ENCODE measurements around the gene TMCC1. TPM values are rescaled to one million over a fixed set of nuclear protein-coding genes. Genes with fewer than 3 reads are reported as not detected.

The TMCC1 gene
- total and polyA plus RNA-seq, 3 donors from 2014 or later = 46.0 to 119 (median 60.4) TPM

GRCh38 chr3:129741794-129742193 is 151.7 kb downstream of the TMCC1 start:
- no peak for DNase-seq

GRCh38 chr3:129740090-129740489 is 153.4 kb downstream of the TMCC1 start:
- Histone ChIP-seq H3K36me3 (ENCODE audit: low read depth, missing control alignments) (no peaks in the 10 kb centered on the region), H3K9me3 (no peaks in the 10 kb centered on the region), H3K27ac (no peak overlapping the region), H3K4me3 (no peak overlapping the region), H3K4me1 (peaks cover 8% of the 10 kb centered on the region), H3K27me3 (no peaks in the 10 kb centered on the region)
- no peak for TF ChIP-seq POLR2A (IDR thresholded peaks at IDR 0.05)
- TF ChIP-seq CTCF (IDR thresholded peaks at IDR 0.05) = no peak
- intact Hi-C loops (cut with DNase I; ENCODE audit: low total_unique reads) = no loop called here
- DNase-seq = no peak
- WGBS, 2 donors = 85 to 87% methylated on average over 3 of the region's 3 CpGs

More at GRCh38 chr3:129741794-129742193, 151.7 kb downstream of the TMCC1 start:
- no peak for TF ChIP-seq CTCF (IDR thresholded peaks at IDR 0.05)
- no peak for TF ChIP-seq POLR2A (IDR thresholded peaks at IDR 0.05)
- Histone ChIP-seq H3K4me1 (peaks cover 6% of the 10 kb centered on the region), H3K9me3 (no peaks in the 10 kb centered on the region), H3K27me3 (no peaks in the 10 kb centered on the region), H3K27ac (no peak overlapping the region), H3K36me3 (ENCODE audit: low read depth, missing control alignments) (no peaks in the 10 kb centered on the region), H3K4me3 (no peak overlapping the region)
- WGBS, 2 donors = 79 to 82% methylated on average over 2 of the region's 2 CpGs
- intact Hi-C loops (cut with DNase I; ENCODE audit: low total_unique reads) = no loop called here

GRCh38 chr3:129739634-129740033 is 153.9 kb downstream of the TMCC1 start:
- Histone ChIP-seq H3K36me3 (ENCODE audit: low read depth, missing control alignments) (no peaks in the 10 kb centered on the region), H3K4me3 (no peak overlapping the region), H3K27me3 (no peaks in the 10 kb centered on the region), H3K9me3 (no peaks in the 10 kb centered on the region), H3K27ac (no peak overlapping the region), H3K4me1 (peaks cover 5% of the 10 kb centered on the region)
- TF ChIP-seq POLR2A (IDR thresholded peaks at IDR 0.05) (no peak), CTCF (IDR thresholded peaks at IDR 0.05) (no peak)
- whole genome bisulfite sequencing, 2 donors = 90 to 93% methylated on average over 3 of the region's 3 CpGs
- DNase-seq = no peak
- intact Hi-C loops (cut with DNase I; ENCODE audit: low total_unique reads) = no loop called here

- intact Hi-C loops (cut with DNase I; ENCODE audit: low total_unique reads) = no loop called here
- DNase-seq = no peak
- no peaks in the 10 kb centered on the region for H3K27me3 ChIP-seq
- H3K36me3 ChIP-seq (ENCODE audit: low read depth, missing control alignments) = no peaks in the 10 kb centered on the region
- peaks cover 4% of the 10 kb centered on the region for H3K4me1 ChIP-seq
- no peak for TF ChIP-seq POLR2A (IDR thresholded peaks at IDR 0.05)
- TF ChIP-seq CTCF (IDR thresholded peaks at IDR 0.05) = no peak
- H3K27ac ChIP-seq = no peak overlapping the region
- no peak overlapping the region for H3K4me3 ChIP-seq
- WGBS, 2 donors = 88 to 90% methylated on average over 5 of the region's 5 CpGs
- no peaks in the 10 kb centered on the region for H3K9me3 ChIP-seq
These were observed 155.3 kb downstream of the TMCC1 start for GRCh38 chr3:129738172-129738571.

- Histone ChIP-seq H3K9me3 (no peaks in the 10 kb centered on the region), H3K4me3 (no peak overlapping the region), H3K27ac (no peak overlapping the region), H3K27me3 (no peaks in the 10 kb centered on the region), H3K4me1 (peaks cover 4% of the 10 kb centered on the region), H3K36me3 (ENCODE audit: low read depth, missing control alignments) (no peaks in the 10 kb centered on the region)
- WGBS, 2 donors = 70% methylated on average over 2 of the region's 2 CpGs
- TF ChIP-seq POLR2A (IDR thresholded peaks at IDR 0.05) = no peak
- no peak for DNase-seq
- intact Hi-C loops (cut with DNase I; ENCODE audit: low total_unique reads) = no loop called here
These were observed 157.4 kb downstream of the TMCC1 start for GRCh38 chr3:129736070-129736469.
